Sigmoid colon (tissue), 7 donors: ENCODE measurements around the gene USP24. TPM values are rescaled to one million over a fixed set of nuclear protein-coding genes. Genes with fewer than 3 reads are reported as not detected.

Experiments used
- DNase-seq: peaks from one replicate; pipeline ENCODE4 v3.0.0-alpha.2; 2019
- H3K27ac ChIP-seq, 4 donors: fragments of 200-600 bp; sonication (generic); one replicate each; pipeline ENCODE4 v1.5.1; 2016 to 2019; ENCODE audit warnings: mild to moderate bottlenecking in 1 of 4
- H3K27me3 ChIP-seq, 3 donors: fragments of 200-600 bp; sonication (generic); one replicate each; pipeline ENCODE4 v1.5.1; 2019; ENCODE audit warnings: mild to moderate bottlenecking in 1 of 3
- H3K36me3 ChIP-seq, 4 donors: fragments of 200-600 bp; sonication (generic); one replicate each; pipeline ENCODE4 v1.5.1; 2016 to 2019
- H3K4me1 ChIP-seq, 4 donors: fragments of 200-600 bp; sonication (generic); one replicate each; pipeline ENCODE4 v1.5.1; 2017 to 2019
- H3K4me3 ChIP-seq, 4 donors: fragments of 200-600 bp; sonication (generic); one replicate each; pipeline ENCODE4 v1.5.1; 2017 to 2019; ENCODE audit warnings: mild to moderate bottlenecking in 2 of 4, moderate library complexity in 1 of 4
- H3K9me3 ChIP-seq, 4 donors: fragments of 200-600 bp in 3 of 4; sonication (generic) in 3 of 4; one replicate each; pipeline versions ENCODE4 v1.5.1 to v1.6.1; 2013 to 2019
- CTCF ChIP-seq, 4 experiments: fragments of 450-650 bp in 3 of 4; fragments of 200-600 bp in 1 of 4; IDR thresholded peaks; one replicate each; pipeline ENCODE4 v1.5.1; 2016 to 2019; ENCODE audit warnings: antibody characterized with exemption in 4 of 4, mild to moderate bottlenecking in 3 of 4, moderate library complexity in 2 of 4
- EP300 ChIP-seq, 4 donors: sonication (generic); formaldehyde crosslinking; IDR thresholded peaks; one replicate each; pipeline ENCODE4 v1.6.1; 2017; ENCODE audit warnings: antibody characterized with exemption in 4 of 4
- POLR2A ChIP-seq, 2 donors: fragments of 450-650 bp; IDR thresholded peaks; one replicate each; pipeline ENCODE4 v1.6.1; 2016; ENCODE audit warnings: antibody characterized with exemption in 2 of 2, mild to moderate bottlenecking in 2 of 2, moderate library complexity in 2 of 2
- POLR2AphosphoS5 ChIP-seq, 4 donors: sonication (generic); formaldehyde crosslinking; IDR thresholded peaks; one replicate each; pipeline ENCODE4 v1.6.1; 2017; ENCODE audit warnings: antibody characterized with exemption in 4 of 4
- WGBS, 2 donors: extraction: QIAGEN DNeasy Blood & Tissue Kit; methylation state at CpG; one replicate each; pipeline ENCODE4 v1.1.7; 2013; 5-methylcytosine and 5-hydroxymethylcytosine counted together
- intact Hi-C: fragments of 100-400 bp; cut with DNase I; formaldehyde crosslinking; loops from one replicate; pipeline ENCODE4 v1.15.1; 2023
- polyA plus RNA-seq, 3 donors: library from polyadenylated mRNA; stranded (reverse); fragments of 200-250 nt; gene quantifications; one replicate each; pipeline ENCODE4 v1.2.3, GENCODE V29; 2013
- total RNA-seq, 4 donors: library from RNA; depleted of rRNA; stranded (reverse); fragments of >200 nt; gene quantifications; one replicate each; pipeline ENCODE4 v1.1.0, GENCODE V29; 2016
- donor health status: healthy with polysubstance abuse.
- donor health status: Bipolar disorder and iron deficiency.
- donor health status: healthy.

The USP24 gene
- total and polyA plus RNA-seq, 7 donors = 3.6 to 66.2 (median 46.4) TPM

- Histone ChIP-seq H3K9me3 (no peaks in the 10 kb centered on the region), H3K4me3 (no peak overlapping the region), H3K27me3 (no peaks in the 10 kb centered on the region), H3K4me1 (peaks cover 0 to 12% (median 0%) of the 10 kb centered on the region in 4 donors), H3K27ac (no peak overlapping the region), H3K36me3 (peaks cover 28 to 100% (median 75%) of the 10 kb centered on the region in 4 donors)
- intact Hi-C loops = no loop called here
- 94 to 95% methylated on average over 7 of the region's 7 CpGs for WGBS, 2 donors
- TF ChIP-seq EP300 (IDR thresholded peaks at IDR 0.05) (no peak), POLR2AphosphoS5 (IDR thresholded peaks at IDR 0.05) (no peak), POLR2A (IDR thresholded peaks at IDR 0.05) (no peak), CTCF (IDR thresholded peaks at IDR 0.05) (no peak)
- DNase-seq = no peak
These were observed 130.9 kb downstream of the USP24 start for GRCh38 chr1:55084257-55084656.

GRCh38 chr1:55081905-55082296 lies 133.3 kb downstream of the USP24 start:
- Histone ChIP-seq H3K9me3 (no peaks in the 10 kb centered on the region), H3K4me3 (no peak overlapping the region), H3K4me1 (peaks cover 0 to 12% (median 0%) of the 10 kb centered on the region in 4 donors), H3K27ac (peak overlapping the region in 1 of 4 donors; percentile 30), H3K27me3 (no peaks in the 10 kb centered on the region), H3K36me3 (peaks cover 39 to 100% (median 72%) of the 10 kb centered on the region in 4 donors)
- WGBS, 2 donors = 78 to 79% methylated on average over 2 of the region's 2 CpGs
- no peak for DNase-seq
- intact Hi-C loops = no loop called here
- no peak for TF ChIP-seq EP300 (IDR thresholded peaks at IDR 0.05)
- TF ChIP-seq POLR2A (IDR thresholded peaks at IDR 0.05) = no peak
- no peak for TF ChIP-seq CTCF (IDR thresholded peaks at IDR 0.05)
- no peak for TF ChIP-seq POLR2AphosphoS5 (IDR thresholded peaks at IDR 0.05)

DNA sequence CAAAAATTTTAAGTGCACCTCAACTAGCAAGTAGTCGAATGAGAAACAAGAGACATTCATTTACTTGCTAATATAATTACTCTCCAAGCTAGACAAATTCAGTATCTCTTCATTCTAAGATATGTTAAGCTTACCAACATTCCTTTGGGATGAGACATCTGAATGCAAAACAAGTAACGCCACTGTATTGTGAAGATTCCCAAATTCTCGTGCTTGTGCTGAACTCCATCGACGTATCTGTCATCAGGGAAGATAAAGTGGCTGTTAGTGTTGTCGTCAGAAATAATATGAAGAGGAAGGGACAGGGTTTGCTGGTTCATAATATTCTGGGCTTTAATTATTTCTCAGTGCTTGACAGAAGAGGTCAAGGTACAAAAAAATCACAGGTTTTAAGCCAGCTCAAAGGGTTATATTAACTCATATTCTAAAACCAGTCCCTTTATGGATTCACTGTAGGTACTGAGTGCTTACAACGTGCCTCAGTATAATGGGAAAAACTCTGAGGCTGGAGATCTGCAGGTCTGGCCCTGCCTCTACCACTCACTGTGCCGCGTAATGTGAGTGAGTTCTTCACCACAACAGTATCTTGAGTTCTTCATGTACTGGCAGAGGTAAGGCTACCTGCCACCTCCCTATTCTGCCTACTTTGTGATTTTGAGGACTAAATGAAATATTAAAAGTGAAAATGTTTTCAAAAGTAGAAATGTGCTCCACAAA lies 133.8 kb downstream of the USP24 start:
- Histone ChIP-seq H3K27me3 (no peaks in the 10 kb centered on the region), H3K9me3 (no peaks in the 10 kb centered on the region), H3K27ac (peak overlapping the region in 1 of 4 donors; percentile 30), H3K36me3 (peaks cover 40 to 100% (median 73%) of the 10 kb centered on the region in 4 donors), H3K4me3 (no peak overlapping the region), H3K4me1 (peaks cover 0 to 12% (median 0%) of the 10 kb centered on the region in 4 donors)
- 92 to 94% methylated on average over 9 of the region's 9 CpGs for WGBS, 2 donors
- TF ChIP-seq POLR2AphosphoS5 (IDR thresholded peaks at IDR 0.05) (no peak), POLR2A (IDR thresholded peaks at IDR 0.05) (no peak), EP300 (IDR thresholded peaks at IDR 0.05) (no peak), CTCF (IDR thresholded peaks at IDR 0.05) (no peak)
- intact Hi-C loops = no loop called here
- no peak for DNase-seq

DNA sequence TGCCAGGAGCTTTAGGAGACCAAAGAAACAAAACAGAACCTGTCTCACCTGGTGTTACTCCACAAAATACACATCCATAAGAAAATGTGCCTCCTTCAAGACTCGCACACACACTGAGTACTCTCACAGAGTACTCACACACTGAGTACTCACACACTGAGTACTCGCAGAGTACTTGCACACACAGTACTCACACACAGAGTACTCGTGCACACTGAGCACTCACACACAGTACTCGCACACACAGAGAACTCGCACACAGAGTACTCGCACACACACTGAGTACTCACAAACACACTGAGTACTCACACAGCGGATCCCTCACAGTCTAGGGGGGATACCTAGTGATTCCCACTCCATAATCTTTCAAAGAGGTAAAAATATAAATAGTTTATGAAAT lies 135.5 kb downstream of the USP24 start:
- Histone ChIP-seq H3K27ac (no peak overlapping the region), H3K4me1 (peaks cover 0 to 12% (median 0%) of the 10 kb centered on the region in 4 donors), H3K4me3 (no peak overlapping the region), H3K27me3 (no peaks in the 10 kb centered on the region), H3K36me3 (peaks cover 35 to 100% (median 67%) of the 10 kb centered on the region in 4 donors), H3K9me3 (no peaks in the 10 kb centered on the region)
- no peak for DNase-seq
- TF ChIP-seq POLR2AphosphoS5 (IDR thresholded peaks at IDR 0.05) (no peak), CTCF (IDR thresholded peaks at IDR 0.05) (no peak), EP300 (IDR thresholded peaks at IDR 0.05) (no peak)
- intact Hi-C loops = loop anchor here (10.0 kb wide), 1 partner anchor 45 kb away; no protein-coding TSS in a partner anchor
- 97% methylated on average over 7 of the region's 7 CpGs for WGBS, 2 donors
